ENCODE measurements around the gene HTT-AS.

HTT-AS gene

DNA sequence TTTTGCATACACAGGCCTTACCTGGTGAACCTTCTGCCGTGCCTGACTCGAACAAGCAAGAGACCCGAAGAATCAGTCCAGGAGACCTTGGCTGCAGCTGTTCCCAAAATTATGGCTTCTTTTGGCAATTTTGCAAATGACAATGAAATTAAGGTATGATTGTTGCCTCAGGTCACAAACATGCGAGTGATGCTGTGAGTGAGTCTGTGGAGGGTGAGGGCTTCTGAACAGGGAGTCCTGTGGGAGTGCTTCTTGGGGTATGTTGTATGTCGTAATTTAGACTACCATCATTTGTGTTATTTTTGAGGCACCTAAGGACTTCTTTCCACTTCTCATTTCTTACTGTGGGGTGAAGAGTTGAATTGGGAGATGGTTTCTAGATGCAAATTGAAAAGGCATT lies 32.9 kb upstream of the HTT-AS start:
- peaks cover 69% of the 10 kb centered on the region for H3K36me3 ChIP-seq (ENCODE audit: insufficient read depth, low read length)

DNA sequence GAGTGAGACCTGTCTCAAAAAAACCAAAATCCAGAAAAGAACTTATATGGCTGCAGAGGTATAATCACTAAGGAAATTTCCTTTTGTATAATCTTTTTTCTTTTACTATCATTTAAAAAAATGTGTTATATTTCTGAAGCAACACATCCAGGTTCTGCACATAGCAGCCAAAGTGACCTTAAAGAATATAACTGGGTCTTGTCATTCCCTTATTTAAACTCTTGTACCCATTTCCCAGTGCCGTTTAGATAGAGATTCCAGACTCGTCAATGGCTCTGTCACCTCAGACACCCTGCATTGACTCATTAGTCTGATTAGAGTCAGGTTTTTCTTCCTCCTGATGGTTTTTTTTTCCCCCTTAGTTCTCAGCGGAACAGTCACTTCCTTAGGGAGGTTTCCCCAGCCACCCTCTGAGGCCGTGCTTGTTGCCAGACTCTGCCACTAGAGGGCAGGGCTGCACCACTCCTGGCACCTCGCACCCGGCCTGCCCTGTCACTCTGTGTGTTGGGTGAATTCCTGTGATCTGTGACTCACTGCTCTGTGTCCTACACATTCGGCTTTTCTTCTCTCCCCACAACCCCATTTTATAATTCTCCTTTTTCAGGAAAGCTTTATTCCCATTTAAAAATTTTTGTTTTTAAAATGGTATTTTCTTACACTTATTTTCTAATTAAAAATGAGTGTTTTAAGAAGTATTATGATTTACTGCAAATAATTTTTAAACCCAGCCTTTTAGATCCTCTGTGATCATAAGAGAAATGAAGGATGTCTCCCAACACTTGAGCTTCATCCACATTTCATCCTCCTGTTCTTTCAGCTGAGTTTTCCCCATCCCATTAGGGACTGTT lies 32.2 kb upstream of the HTT-AS start:
- Histone ChIP-seq H3K4me3 (ENCODE audit: low read length, poor library complexity, severe bottlenecking) (no peak overlapping the region), H2AFZ (ENCODE audit: low read length) (no peak overlapping the region), H3K9me3 (ENCODE audit: insufficient read depth, low read depth, low read length) (no peaks in the 10 kb centered on the region), H3K9me2 (replicated peaks; ENCODE audit: low read depth, low read length) (no peaks in the 10 kb centered on the region), H3F3A (ENCODE audit: low read depth) (no peaks in the 10 kb centered on the region), H3K36me3 (ENCODE audit: insufficient read depth, low read length) (peaks cover 68% of the 10 kb centered on the region), H4K20me1 (ENCODE audit: insufficient read depth, low read length, poor library complexity, severe bottlenecking) (no peaks in the 10 kb centered on the region), H3K27me3 (ENCODE audit: insufficient read depth, low read length, poor library complexity, severe bottlenecking) (no peaks in the 10 kb centered on the region), H3K79me2 (ENCODE audit: insufficient read depth, low read length) (no peaks in the 10 kb centered on the region), H3K9ac (ENCODE audit: low read depth, low read length, poor library complexity, severe bottlenecking) (no peak overlapping the region), H3K4me2 (ENCODE audit: low read depth, low read length, poor library complexity, severe bottlenecking) (no peak overlapping the region), H3K4me1 (ENCODE audit: insufficient read depth, low read length, poor library complexity, severe bottlenecking) (peaks cover 7% of the 10 kb centered on the region)
- no peak for TF ChIP-seq EZH2phosphoT487 (IDR thresholded peaks at IDR 0.05; ENCODE audit: borderline replicate concordance)
- TF ChIP-seq, protein P1, sequence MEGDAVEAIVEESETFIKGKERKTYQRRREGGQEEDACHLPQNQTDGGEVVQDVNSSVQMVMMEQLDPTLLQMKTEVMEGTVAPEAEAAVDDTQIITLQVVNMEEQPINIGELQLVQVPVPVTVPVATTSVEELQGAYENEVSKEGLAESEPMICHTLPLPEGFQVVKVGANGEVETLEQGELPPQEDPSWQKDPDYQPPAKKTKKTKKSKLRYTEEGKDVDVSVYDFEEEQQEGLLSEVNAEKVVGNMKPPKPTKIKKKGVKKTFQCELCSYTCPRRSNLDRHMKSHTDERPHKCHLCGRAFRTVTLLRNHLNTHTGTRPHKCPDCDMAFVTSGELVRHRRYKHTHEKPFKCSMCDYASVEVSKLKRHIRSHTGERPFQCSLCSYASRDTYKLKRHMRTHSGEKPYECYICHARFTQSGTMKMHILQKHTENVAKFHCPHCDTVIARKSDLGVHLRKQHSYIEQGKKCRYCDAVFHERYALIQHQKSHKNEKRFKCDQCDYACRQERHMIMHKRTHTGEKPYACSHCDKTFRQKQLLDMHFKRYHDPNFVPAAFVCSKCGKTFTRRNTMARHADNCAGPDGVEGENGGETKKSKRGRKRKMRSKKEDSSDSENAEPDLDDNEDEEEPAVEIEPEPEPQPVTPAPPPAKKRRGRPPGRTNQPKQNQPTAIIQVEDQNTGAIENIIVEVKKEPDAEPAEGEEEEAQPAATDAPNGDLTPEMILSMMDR (conservative IDR thresholded peaks at IDR 0.05; ENCODE audit: low read length) = peak; percentile 97

More for the DNA sequence above, 32.9 kb upstream of the HTT-AS start:
- Histone ChIP-seq H3K4me1 (ENCODE audit: insufficient read depth, low read length, poor library complexity, severe bottlenecking) (peaks cover 7% of the 10 kb centered on the region), H3K9ac (ENCODE audit: low read depth, low read length, poor library complexity, severe bottlenecking) (no peak overlapping the region), H3K4me3 (ENCODE audit: low read length, poor library complexity, severe bottlenecking) (no peak overlapping the region), H3K79me2 (ENCODE audit: insufficient read depth, low read length) (no peaks in the 10 kb centered on the region), H4K20me1 (ENCODE audit: insufficient read depth, low read length, poor library complexity, severe bottlenecking) (no peaks in the 10 kb centered on the region), H2AFZ (ENCODE audit: low read length) (no peak overlapping the region), H3K4me2 (ENCODE audit: low read depth, low read length, poor library complexity, severe bottlenecking) (no peak overlapping the region), H3K9me2 (replicated peaks; ENCODE audit: low read depth, low read length) (no peaks in the 10 kb centered on the region), H3K27me3 (ENCODE audit: insufficient read depth, low read length, poor library complexity, severe bottlenecking) (no peaks in the 10 kb centered on the region), H3K9me3 (ENCODE audit: insufficient read depth, low read depth, low read length) (no peaks in the 10 kb centered on the region), H3F3A (ENCODE audit: low read depth) (no peaks in the 10 kb centered on the region)
- TF ChIP-seq, protein P1 (conservative IDR thresholded peaks at IDR 0.05; ENCODE audit: low read length) = no peak
- TF ChIP-seq EZH2phosphoT487 (IDR thresholded peaks at IDR 0.05; ENCODE audit: borderline replicate concordance) = no peak

DNA sequence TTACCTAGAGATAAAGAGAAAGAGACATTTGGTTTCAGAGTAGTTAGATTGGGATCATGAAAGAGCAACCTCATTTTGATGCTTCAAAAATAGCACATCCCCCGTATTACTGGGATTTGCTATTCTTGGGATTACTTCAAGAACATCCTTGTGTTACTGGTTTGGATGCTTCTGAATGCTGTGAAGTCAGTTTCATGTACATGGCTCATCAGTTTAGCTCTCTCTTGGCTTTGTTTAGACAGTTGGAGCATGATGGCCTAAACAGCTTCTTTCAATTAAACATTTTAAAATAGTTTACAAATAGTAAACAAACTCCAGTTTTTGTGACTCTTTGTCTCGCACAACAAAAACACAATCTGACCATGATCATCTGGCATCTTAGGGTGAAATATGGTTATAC lies 24.0 kb upstream of the HTT-AS start:
- H3K36me3 ChIP-seq (ENCODE audit: insufficient read depth, low read length) = peaks cover 46% of the 10 kb centered on the region
- no peak overlapping the region for H3K4me2 ChIP-seq (ENCODE audit: low read depth, low read length, poor library complexity, severe bottlenecking)
- no peaks in the 10 kb centered on the region for H3F3A ChIP-seq (ENCODE audit: low read depth)
- peaks cover 11% of the 10 kb centered on the region; the same call in 1 of the 2 replicates for H3K79me2 ChIP-seq (ENCODE audit: insufficient read depth, low read length)
- no peak overlapping the region for H3K4me3 ChIP-seq (ENCODE audit: low read length, poor library complexity, severe bottlenecking)
- H2AFZ ChIP-seq (ENCODE audit: low read length) = no peak overlapping the region
- H3K4me1 ChIP-seq (ENCODE audit: insufficient read depth, low read length, poor library complexity, severe bottlenecking) = no peaks in the 10 kb centered on the region
- H4K20me1 ChIP-seq (ENCODE audit: insufficient read depth, low read length, poor library complexity, severe bottlenecking) = no peaks in the 10 kb centered on the region
- H3K27me3 ChIP-seq (ENCODE audit: insufficient read depth, low read length, poor library complexity, severe bottlenecking) = no peaks in the 10 kb centered on the region
- no peak for TF ChIP-seq EZH2phosphoT487 (IDR thresholded peaks at IDR 0.05; ENCODE audit: borderline replicate concordance)
- TF ChIP-seq, protein P1 (conservative IDR thresholded peaks at IDR 0.05; ENCODE audit: low read length) = no peak
- H3K9me2 ChIP-seq (replicated peaks; ENCODE audit: low read depth, low read length) = no peaks in the 10 kb centered on the region
- H3K9me3 ChIP-seq (ENCODE audit: insufficient read depth, low read depth, low read length) = no peaks in the 10 kb centered on the region
- H3K9ac ChIP-seq (ENCODE audit: low read depth, low read length, poor library complexity, severe bottlenecking) = no peak overlapping the region

Data from Loucy (cell line).